GM10248 (cell line): ENCODE results near the gene POU2F1.

Experiments
- CTCF ChIA-PET: fragments of 300-600 bp; sonication (Branson Sonifier 250); formaldehyde crosslinking; extraction: SDS; loops from one replicate; lab custom pipeline; 2021; ENCODE audit warnings: antibody characterized with exemption; lab: Yijun Ruan, JAX
- POLR2A ChIA-PET: fragments of 350-650 bp; sonication (Branson Sonifier 250); formaldehyde crosslinking; extraction: SDS; loops from one replicate; lab custom pipeline; 2020; ENCODE audit warnings: antibody characterized with exemption; lab: Yijun Ruan, JAX
- DNase-seq: peaks from one replicate; pipeline ENCODE4 v3.0.0; 2012; ENCODE audit errors: extremely low spot score
- CTCF ChIP-seq: IDR thresholded peaks from 2 replicates; pipeline ENCODE4 v1.5.1; 2012; ENCODE audit warnings: mild to moderate bottlenecking, low read depth; ENCODE audit errors: extremely low read depth, missing control alignments, control extremely low read depth

Gene POU2F1

GRCh38 chr1:167182571-167183320 is 37.9 kb upstream of the POU2F1 start:
- POLR2A ChIA-PET, result no interaction called here
- CTCF ChIA-PET, result interaction anchor here (0.9 to 2.2 kb wide), 5 partner anchors 12 to 124 kb away, joined by 3 to 5 read pairs (median 3); partner anchors contain the start of gene STYXL2
- DNase-seq, result no peak
- no peak for TF ChIP-seq CTCF

- no peak for TF ChIP-seq CTCF
- POLR2A ChIA-PET, result no interaction called here
These were observed 36.6 kb upstream of the POU2F1 start for GRCh38 chr1:167184081-167184480.

GRCh38 chr1:167185062-167185461 is 35.6 kb upstream of the POU2F1 start:
- no peak for TF ChIP-seq CTCF
- ChIA-PET CTCF (interaction anchor here (1.1 kb wide), 1 partner anchor 12 kb away, joined by 3 read pairs; no protein-coding TSS in a partner anchor), POLR2A (no interaction called here)
- DNase-seq, result no peak

More at GRCh38 chr1:167184081-167184480, 36.6 kb upstream of the POU2F1 start:
- CTCF ChIA-PET, result interaction anchor here (1.1 to 1.2 kb wide), 4 partner anchors 10 to 91 kb away, joined by 3 to 4 read pairs (median 3); partner anchors contain the start of gene STYXL2
- DNase-seq, result no peak

GRCh38 chr1:167185974-167186657 is 34.6 kb upstream of the POU2F1 start:
- DNase-seq, result no peak
- POLR2A ChIA-PET, result no interaction called here
- CTCF ChIA-PET, result no interaction called here
- no peak for TF ChIP-seq CTCF

GRCh38 chr1:167186771-167187170 is 33.9 kb upstream of the POU2F1 start:
- DNase-seq, result no peak
- TF ChIP-seq CTCF, result no peak
- POLR2A ChIA-PET, result no interaction called here
- CTCF ChIA-PET, result no interaction called here

- ChIA-PET CTCF (interaction anchor here (1.4 kb wide), 1 partner anchor 16 kb away, joined by 3 read pairs; no protein-coding TSS in a partner anchor), POLR2A (no interaction called here)
- DNase-seq, result no peak
- no peak for TF ChIP-seq CTCF
These were observed 29.9 kb upstream of the POU2F1 start for GRCh38 chr1:167190747-167191237.
